ENCODE results near the gene UMAD1. TPM values are rescaled to one million over a fixed set of nuclear protein-coding genes. Genes with fewer than 3 reads are reported as not detected.

Gene UMAD1
- polyA plus RNA-seq (ENCODE audit: insufficient read length in 10 of 10): 10 to 100 TPM in 4 of 10 donors, 1 to 10 TPM in 6; 8.6 to 12.3 (median 9.9) TPM
- long read RNA-seq, donor 1: 0 reads
- long read RNA-seq, donor 2: 0 reads
- long read RNA-seq, donor 3: 0 reads
- long read RNA-seq, donor 4, partial matches to known transcripts: 0 of 1 reads
- long read RNA-seq, donor 4, other reads (novel, unspliced or antisense): 0 of 1 reads
- long read RNA-seq, donor 5, partial matches to known transcripts: 0 of 1 reads
- long read RNA-seq, donor 5, other reads (novel, unspliced or antisense): 0 of 1 reads
- long read RNA-seq, donor 6: 0 reads
- long read RNA-seq, donor 7: 0 reads
- long read RNA-seq, donor 8, partial matches to known transcripts: 0 of 1 reads
- long read RNA-seq, donor 8, other reads (novel, unspliced or antisense): 0 of 1 reads
- long read RNA-seq, donor 9: 0 reads

DNA sequence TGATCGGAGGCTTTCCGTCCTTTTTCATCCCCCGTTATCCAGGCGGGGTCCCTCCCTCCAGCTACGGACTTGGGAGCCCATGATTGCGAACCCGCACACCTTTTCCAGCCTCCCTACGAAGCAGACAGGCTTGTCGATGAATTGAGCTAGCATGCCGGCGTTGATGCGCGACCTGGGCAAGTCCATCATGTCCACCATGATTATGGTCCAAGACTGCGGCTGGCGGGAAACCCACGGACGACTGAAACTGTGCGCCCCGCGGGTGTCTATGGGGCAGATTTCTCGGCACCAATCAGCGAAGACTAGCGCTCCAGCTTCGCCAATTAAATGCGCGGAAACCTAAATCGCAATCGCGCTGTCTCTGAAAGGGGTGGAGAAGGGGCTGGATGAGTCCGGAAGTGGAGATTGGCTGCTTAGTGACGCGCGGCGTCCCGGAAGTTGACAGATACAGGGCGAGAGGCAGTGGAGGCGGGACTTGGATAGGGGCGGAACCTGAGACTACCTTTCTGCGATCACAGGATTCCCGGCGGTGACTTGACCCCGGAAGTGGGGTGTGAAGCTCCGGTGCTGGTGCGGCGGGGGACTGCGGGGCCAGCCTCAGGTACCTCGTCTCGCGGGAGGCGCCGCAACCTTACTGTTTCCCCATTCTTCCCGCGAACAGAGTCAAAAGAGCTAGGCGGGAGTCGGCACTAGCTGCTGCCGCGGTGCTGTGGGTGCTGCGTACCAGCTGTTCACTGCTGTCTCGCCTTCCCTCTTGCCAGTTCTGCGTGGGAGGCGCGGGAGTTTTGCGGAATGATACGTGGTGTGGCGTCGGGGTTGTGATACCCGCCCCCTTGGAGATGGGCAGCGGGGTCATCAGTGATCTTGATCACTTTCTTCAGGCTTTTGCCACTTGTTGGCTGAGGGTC, at the start of gene UMAD1:
TSS of gene UMAD1 (plus strand) at position 532 of the 908 bp plus-strand sequence. CDS start 32,620 bp downstream, outside the sequence.
- peak; percentile 99 for DNase-seq

GRCh38 chr7:7595451-7595850, 45.1 kb upstream of the UMAD1 start:
- peak; percentile 15 to 34 (median 20) for DNase-seq

DNA sequence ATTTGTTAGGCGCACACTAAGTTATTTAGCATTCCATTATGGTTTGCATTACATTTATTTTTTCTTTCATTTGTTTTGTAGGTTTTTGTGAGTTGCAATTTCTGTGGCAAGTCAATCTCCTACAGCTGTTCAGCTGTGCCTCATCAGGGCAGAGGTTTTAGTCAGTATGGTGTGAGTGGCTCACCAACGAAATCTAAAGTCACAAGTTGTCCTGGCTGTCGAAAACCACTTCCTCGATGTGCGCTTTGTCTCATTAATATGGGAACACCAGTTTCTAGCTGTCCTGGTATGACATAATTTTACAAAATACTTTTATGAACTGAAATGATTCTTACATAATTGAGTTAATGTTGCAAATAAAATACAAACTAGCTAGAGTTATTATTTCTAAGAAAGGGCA, 44.4 kb upstream of the UMAD1 start:
- no peak for DNase-seq

DNA sequence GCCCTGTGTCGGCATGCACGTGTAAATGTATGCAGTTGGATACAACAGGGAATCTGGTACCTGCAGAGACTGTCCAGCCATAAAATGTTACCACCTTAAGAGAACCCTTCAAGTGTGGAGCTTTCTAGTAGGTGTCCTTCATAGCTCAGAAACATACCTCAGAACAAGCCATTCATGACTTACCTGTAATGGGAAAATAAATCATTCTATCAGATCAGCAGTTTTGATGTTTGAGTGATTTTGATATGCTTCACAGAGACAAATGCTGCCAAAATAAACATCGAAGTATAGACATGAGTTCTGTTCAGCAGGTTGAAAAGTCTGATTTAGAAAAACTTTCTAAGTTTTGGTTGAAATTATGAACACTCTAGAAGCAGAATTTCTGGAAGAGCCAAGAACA, 33.5 kb upstream of the UMAD1 start:
- DNase-seq: no peak

GRCh38 chr7:7609330-7609729, 31.2 kb upstream of the UMAD1 start:
- no peak for DNase-seq

- no peak for DNase-seq
Observed at GRCh38 chr7:7612519-7612918, 28.0 kb upstream of the UMAD1 start.

DNA sequence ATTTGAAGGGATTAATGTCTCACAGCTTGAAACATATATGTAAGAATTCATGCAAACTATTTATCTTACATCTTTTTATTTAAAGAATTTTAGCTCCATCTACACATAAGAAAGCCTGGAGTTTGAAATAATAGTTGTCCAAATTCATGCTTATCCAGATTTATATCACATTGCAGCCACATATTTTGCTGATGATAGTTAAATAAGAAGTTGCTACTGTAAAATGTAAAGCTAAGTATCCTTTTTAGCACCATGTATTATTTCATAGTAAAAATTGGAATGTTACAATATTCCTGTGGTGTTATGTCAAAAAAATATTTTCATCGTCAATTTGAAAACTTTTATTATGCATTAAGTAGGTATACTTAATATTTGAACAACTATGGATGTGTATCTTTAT, 27.3 kb upstream of the UMAD1 start:
- DNase-seq: no peak

- DNase-seq: no peak
Observed at GRCh38 chr7:7614018-7614741, 26.4 kb upstream of the UMAD1 start.

GRCh38 chr7:7617550-7617949, 23.0 kb upstream of the UMAD1 start:
- no peak for DNase-seq

- DNase-seq: no peak
Observed at GRCh38 chr7:7618410-7618809, 22.1 kb upstream of the UMAD1 start.

DNA sequence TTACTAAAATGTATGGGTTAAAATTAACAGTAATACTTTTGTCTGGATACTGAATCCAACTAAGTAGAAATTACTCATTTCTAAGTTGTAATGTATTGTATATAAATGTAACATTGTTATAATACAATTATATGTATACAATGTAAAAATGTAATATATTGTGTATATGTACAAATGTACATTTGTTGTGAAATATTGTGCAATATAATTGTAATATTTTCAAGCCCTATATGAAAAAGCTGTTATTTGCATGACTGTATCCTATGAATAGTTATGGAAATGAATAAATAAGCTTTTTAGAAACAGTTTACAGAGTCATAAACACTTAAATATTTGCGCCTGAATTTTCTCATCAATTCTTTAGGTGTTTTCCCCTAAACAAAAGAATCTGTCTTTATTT, 20.3 kb upstream of the UMAD1 start:
- no peak for DNase-seq

- DNase-seq: no peak
Observed at GRCh38 chr7:7620644-7621210, 19.8 kb upstream of the UMAD1 start.

- DNase-seq: no peak
Observed at GRCh38 chr7:7628476-7628875, 12.1 kb upstream of the UMAD1 start.

DNA sequence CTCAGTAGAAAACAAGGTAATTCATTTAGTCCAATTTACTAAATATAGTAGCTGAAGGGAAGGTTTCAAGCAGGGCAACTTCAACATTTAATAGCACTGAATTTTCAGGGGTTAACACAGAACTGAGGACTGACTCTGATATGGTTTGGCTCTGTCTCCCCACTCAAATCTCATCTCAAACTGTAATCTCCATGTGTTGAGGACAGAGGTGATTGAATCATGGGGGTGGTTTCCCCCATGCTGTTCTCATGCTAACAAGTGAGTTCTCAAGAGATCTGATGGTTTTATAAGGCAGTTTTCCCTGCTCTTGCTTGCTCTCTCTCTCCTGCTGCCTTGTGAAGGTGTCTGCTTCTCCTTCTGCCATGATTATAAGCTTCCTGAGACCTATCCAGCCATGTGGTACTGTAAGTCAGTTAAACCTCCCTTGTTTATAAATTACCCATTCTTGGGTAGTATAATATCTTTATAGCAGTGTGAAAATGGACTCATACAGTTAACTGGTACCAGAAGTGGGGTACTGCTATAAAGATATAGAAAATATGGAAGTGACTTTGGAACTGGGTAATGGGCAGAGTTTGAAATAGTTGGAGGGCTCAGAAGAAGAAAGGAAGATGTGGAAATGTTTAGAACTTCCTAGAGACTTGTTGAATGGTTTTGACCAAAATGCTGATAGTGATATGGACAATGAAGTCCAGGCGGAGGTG, 9.8 kb upstream of the UMAD1 start:
- DNase-seq: no peak

GRCh38 chr7:7639421-7639820, 1.1 kb upstream of the UMAD1 start:
- DNase-seq: no peak

DNA sequence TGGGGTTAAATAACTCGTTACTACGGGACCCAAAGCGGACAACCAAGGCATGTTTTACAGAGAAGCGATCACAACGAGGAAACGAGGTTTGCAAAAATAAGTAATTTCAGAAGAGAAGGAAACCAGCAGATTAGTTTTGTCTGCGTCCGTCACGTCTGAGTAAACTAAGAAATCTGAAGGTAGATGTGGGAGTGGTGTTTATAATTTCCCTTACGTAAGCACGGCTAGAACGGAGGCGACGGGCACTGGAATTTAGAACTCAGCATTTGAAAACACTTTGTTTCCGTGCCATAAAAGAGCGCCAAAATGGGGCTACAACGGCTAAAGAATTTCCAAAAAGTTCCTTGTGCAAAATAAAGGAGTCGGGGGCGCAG, 718 bp upstream of the UMAD1 start:
- no peak for DNase-seq

DNA sequence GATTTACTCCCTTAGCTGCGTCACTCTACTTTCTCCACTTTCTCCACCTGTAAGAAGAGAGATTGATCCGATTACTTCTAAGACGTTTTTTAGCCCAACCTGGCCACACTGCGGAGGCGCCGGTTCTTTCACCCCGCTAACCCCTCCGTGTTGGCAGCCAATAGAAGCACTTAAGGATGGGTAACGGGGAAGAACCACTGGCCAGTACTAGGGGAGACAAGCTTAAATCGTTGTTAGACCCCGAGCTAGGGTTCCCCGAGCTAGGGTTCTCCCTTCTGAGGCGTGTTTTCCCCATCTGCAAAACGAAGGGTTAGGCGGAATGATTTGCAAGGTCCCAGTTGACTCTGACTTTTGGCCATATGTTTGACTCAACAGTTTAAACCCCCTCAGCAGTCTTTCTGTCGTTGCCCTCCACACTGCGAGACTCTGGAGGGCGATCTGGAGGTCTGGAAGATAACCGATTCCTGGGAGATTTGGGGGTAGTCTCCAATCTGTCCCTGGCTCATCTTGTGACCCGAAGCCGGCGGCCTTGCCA, 644 bp downstream of the UMAD1 start:
- no peak for DNase-seq

DNA sequence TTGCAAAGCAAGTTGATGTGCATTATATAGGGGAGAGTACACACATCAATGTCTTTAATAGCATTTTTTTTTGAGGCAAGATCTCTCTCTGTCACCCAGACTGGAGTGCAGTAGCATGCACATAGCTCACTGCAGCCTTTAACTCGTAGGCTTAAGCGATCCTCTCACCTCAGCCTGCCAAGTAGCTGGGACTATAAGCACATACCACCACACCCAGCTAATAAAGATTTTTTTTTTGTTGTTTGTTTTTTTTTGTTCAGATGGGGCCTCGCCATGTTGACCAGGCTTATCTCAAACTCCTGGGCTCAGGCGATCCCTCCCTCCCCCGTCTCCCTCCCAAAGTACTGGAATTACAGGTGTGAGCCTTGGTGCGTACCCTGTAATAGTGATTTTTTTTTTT, 1.5 kb downstream of the UMAD1 start:
- DNase-seq: no peak

DNA sequence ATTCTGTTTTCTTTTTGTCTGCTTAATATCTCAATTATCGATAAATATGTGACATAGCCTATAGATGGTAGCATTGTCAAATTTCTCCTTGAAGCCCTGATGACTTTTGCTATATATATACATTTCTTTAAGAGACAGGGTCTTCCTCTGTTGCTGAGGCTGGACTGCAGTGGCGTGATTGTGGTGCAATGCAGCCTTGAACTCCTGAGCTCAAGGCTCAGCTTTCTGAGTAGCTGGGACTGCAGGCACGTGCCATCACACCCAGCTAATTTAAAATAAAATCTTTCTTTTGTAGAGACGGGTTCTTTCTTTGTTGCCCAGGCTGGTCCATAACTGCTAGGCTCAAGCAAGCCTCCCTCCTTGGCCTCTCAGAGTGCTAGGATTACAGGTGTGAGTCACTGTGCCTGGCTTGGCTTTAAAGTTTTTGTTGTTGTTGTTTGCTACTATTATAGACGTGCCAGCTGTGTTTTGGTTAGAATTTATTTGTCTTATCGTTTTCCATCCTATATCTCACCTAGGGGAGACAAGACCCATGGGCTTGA, 7.0 kb downstream of the UMAD1 start:
- DNase-seq: no peak

GRCh38 chr7:7650682-7651206, 10.2 kb downstream of the UMAD1 start:
- DNase-seq: no peak
